Hindlimb muscle (tissue), 1 donor: ENCODE results near the gene NCKAP5. TPM values are rescaled to one million over a fixed set of nuclear protein-coding genes. Genes with fewer than 3 reads are reported as not detected.
"Not testable (repeated sequence)": the region's sequence is repeated elsewhere in the genome, so short reads cannot be mapped to it uniquely, and the experiment has no call there.

ENCODE experiments used
- DNase-seq: peaks from one replicate; pipeline ENCODE4 v3.0.0-alpha.2; 2013
- polyA plus RNA-seq: library from polyadenylated mRNA; unstranded; fragments of 120-200 nt; gene quantifications from one replicate; pipeline ENCODE4 v1.2.1, GENCODE V29; 2013; ENCODE audit not compliant: insufficient read length

NCKAP5 gene
- polyA plus RNA-seq, 1 donor = 4.7 TPM

- DNase-seq = no peak
Measured at GRCh38 chr2:133496501-133497269, 71.6 kb downstream of the NCKAP5 start.

GRCh38 chr2:133495226-133495625 is 73.0 kb downstream of the NCKAP5 start:
- DNase-seq = no peak

- no peak for DNase-seq
Measured at GRCh38 chr2:133492719-133493380, 75.4 kb downstream of the NCKAP5 start.

GRCh38 chr2:133490411-133490980 is 77.8 kb downstream of the NCKAP5 start:
- peak; percentile 47 for DNase-seq

- no peak for DNase-seq
Measured at GRCh38 chr2:133489641-133490410, 78.4 kb downstream of the NCKAP5 start.

- DNase-seq = no peak
Measured at GRCh38 chr2:133489146-133489545, 79.1 kb downstream of the NCKAP5 start.

GRCh38 chr2:133486771-133487191 is 81.5 kb downstream of the NCKAP5 start:
- DNase-seq = no peak

GRCh38 chr2:133485868-133486267 is 82.4 kb downstream of the NCKAP5 start:
- DNase-seq = no peak

GRCh38 chr2:133484784-133485183 is 83.5 kb downstream of the NCKAP5 start:
- no peak for DNase-seq

- peak; percentile 79 for DNase-seq
Measured at GRCh38 chr2:133484106-133484505, 84.2 kb downstream of the NCKAP5 start.

GRCh38 chr2:133483181-133483580 is 85.1 kb downstream of the NCKAP5 start:
- peak; percentile 79 for DNase-seq

- no peak for DNase-seq
Measured at GRCh38 chr2:133480707-133481429, 87.4 kb downstream of the NCKAP5 start.

- DNase-seq = no peak
Measured at GRCh38 chr2:133477616-133477990, 90.7 kb downstream of the NCKAP5 start.

GRCh38 chr2:133476931-133477615 is 91.2 kb downstream of the NCKAP5 start:
- no peak for DNase-seq

GRCh38 chr2:133476286-133476685 is 92.0 kb downstream of the NCKAP5 start:
- no peak for DNase-seq

- DNase-seq = no peak
Measured at GRCh38 chr2:133475610-133476009, 92.7 kb downstream of the NCKAP5 start.

GRCh38 chr2:133470446-133470845 is 97.8 kb downstream of the NCKAP5 start:
- not testable (repeated sequence) for DNase-seq

- no peak for DNase-seq
Measured at GRCh38 chr2:133462811-133463210, 105.5 kb downstream of the NCKAP5 start.

- no peak for DNase-seq
Measured at GRCh38 chr2:133461484-133461883, 106.8 kb downstream of the NCKAP5 start.

- no peak for DNase-seq
Measured at GRCh38 chr2:133459590-133459989, 108.7 kb downstream of the NCKAP5 start.

- no peak for DNase-seq
Measured at GRCh38 chr2:133458280-133458679, 110.0 kb downstream of the NCKAP5 start.

- no peak for DNase-seq
Measured at GRCh38 chr2:133457861-133458260, 110.4 kb downstream of the NCKAP5 start.
